HL-60 (cell line): ENCODE data around the gene BRIP1.

ENCODE experiments used
- GABPA ChIP-seq: IDR thresholded peaks from 2 replicates; pipeline ENCODE4 v1.6.1; 2012; ENCODE audit warnings: low read depth
- POLR2AphosphoS5 ChIP-seq: IDR thresholded peaks from 2 replicates; pipeline ENCODE4 v1.6.1; 2012; ENCODE audit warnings: low read depth
- SPI1 ChIP-seq: IDR thresholded peaks from 2 replicates; pipeline ENCODE4 v1.6.1; 2012; ENCODE audit warnings: low read depth, mild to moderate bottlenecking, borderline replicate concordance
- TF ChIP-seq, protein P1 (sequence below): IDR thresholded peaks from 2 replicates; pipeline ENCODE4 v1.6.1; 2012; ENCODE audit warnings: low read depth; ENCODE audit not compliant: insufficient replicate concordance
- TF ChIP-seq, protein P2 (sequence below): IDR thresholded peaks from one replicate; pipeline ENCODE4 v1.5.1; 2011; ENCODE audit warnings: low read length, control low read depth, inconsistent platforms; ENCODE audit not compliant: insufficient read depth

DNA sequence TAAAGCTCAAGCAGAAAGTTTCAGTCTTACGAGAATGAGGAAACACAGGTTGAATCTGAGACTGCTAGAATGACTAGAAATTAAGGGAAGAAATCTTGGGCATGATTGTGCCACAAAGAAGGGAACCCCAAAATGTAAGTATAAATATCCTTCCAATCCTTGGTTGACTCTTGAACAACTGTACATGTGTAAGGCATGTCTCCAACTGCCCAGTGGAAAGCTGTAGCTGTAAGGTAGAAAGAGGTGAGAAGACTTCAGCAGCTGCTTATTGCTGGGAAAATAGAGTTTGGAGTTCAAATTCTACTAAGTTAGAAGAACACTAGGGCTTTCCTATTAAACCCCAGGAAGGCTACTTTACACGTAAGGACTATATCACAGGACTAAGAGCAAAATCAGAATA is 212.6 kb downstream of the BRIP1 start:
- TF ChIP-seq, protein P1, sequence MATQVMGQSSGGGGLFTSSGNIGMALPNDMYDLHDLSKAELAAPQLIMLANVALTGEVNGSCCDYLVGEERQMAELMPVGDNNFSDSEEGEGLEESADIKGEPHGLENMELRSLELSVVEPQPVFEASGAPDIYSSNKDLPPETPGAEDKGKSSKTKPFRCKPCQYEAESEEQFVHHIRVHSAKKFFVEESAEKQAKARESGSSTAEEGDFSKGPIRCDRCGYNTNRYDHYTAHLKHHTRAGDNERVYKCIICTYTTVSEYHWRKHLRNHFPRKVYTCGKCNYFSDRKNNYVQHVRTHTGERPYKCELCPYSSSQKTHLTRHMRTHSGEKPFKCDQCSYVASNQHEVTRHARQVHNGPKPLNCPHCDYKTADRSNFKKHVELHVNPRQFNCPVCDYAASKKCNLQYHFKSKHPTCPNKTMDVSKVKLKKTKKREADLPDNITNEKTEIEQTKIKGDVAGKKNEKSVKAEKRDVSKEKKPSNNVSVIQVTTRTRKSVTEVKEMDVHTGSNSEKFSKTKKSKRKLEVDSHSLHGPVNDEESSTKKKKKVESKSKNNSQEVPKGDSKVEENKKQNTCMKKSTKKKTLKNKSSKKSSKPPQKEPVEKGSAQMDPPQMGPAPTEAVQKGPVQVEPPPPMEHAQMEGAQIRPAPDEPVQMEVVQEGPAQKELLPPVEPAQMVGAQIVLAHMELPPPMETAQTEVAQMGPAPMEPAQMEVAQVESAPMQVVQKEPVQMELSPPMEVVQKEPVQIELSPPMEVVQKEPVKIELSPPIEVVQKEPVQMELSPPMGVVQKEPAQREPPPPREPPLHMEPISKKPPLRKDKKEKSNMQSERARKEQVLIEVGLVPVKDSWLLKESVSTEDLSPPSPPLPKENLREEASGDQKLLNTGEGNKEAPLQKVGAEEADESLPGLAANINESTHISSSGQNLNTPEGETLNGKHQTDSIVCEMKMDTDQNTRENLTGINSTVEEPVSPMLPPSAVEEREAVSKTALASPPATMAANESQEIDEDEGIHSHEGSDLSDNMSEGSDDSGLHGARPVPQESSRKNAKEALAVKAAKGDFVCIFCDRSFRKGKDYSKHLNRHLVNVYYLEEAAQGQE = no peak
- TF ChIP-seq, protein P2, sequence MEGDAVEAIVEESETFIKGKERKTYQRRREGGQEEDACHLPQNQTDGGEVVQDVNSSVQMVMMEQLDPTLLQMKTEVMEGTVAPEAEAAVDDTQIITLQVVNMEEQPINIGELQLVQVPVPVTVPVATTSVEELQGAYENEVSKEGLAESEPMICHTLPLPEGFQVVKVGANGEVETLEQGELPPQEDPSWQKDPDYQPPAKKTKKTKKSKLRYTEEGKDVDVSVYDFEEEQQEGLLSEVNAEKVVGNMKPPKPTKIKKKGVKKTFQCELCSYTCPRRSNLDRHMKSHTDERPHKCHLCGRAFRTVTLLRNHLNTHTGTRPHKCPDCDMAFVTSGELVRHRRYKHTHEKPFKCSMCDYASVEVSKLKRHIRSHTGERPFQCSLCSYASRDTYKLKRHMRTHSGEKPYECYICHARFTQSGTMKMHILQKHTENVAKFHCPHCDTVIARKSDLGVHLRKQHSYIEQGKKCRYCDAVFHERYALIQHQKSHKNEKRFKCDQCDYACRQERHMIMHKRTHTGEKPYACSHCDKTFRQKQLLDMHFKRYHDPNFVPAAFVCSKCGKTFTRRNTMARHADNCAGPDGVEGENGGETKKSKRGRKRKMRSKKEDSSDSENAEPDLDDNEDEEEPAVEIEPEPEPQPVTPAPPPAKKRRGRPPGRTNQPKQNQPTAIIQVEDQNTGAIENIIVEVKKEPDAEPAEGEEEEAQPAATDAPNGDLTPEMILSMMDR = no peak
- TF ChIP-seq GABPA (no peak), POLR2AphosphoS5 (no peak), SPI1 (no peak)
